GM18909 (cell line): ENCODE data around the gene GTF2A1.
A peak's percentile ranks its signal among the peaks of the same experiment; 100 is the strongest.

Experiments
- ATAC-seq: cut with Tn5 transposase; IDR thresholded peaks from one replicate; pipeline ENCODE4 v1.9.1; 2021; ENCODE audit warnings: mild to moderate bottlenecking; ENCODE audit not compliant: unreplicated experiment, poor library complexity

The GTF2A1 gene

GRCh38 chr14:81187832-81188522 lies 32.8 kb downstream of the GTF2A1 start:
- ATAC-seq, result peak; percentile 79

- ATAC-seq, result no peak
These were observed 41.1 kb downstream of the GTF2A1 start for GRCh38 chr14:81179631-81180030.

GRCh38 chr14:81178063-81178462 lies 42.7 kb downstream of the GTF2A1 start:
- ATAC-seq, result peak; percentile 61

- ATAC-seq, result no peak
These were observed 43.5 kb downstream of the GTF2A1 start for GRCh38 chr14:81177225-81177624.

DNA sequence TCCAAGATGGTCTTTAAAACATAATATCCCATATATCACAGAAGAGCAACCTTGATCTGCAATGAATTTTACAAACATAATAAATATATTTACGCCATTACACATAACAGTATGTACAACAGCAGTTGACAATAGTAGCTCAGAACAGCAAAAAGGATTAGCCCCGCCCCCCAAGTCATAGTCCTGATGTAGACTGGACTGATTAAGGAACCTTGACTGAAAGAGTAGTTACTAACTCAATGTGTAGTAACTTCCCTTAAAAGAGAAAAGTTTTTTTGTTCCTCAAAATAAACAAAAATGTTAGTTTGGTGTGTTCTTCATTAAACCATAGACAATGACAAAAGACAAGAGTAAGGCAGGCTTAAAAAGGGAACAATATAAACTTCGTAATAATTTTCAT lies 44.5 kb downstream of the GTF2A1 start:
- no peak for ATAC-seq

GRCh38 chr14:81172881-81173280 lies 47.9 kb downstream of the GTF2A1 start:
- ATAC-seq, result peak; percentile 27

GRCh38 chr14:81172353-81172752 lies 48.4 kb downstream of the GTF2A1 start:
- ATAC-seq, result peak; percentile 26

DNA sequence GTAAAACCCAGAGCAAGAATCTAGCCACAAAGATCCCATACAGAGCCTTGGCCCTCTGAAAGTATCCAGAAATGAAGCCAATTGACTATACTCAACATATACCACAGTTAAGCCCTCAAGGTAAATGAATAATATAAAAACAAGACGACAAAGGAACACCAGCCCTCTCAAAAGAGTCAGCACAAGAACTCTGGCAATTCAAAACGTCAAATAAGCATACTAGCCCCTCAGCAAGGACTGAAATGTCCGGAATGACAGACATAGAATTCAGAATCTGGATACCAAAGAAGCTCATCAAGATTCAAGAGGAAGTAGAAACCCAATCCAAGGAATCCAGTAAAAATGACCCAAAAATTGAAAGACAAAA lies 49.9 kb downstream of the GTF2A1 start:
- ATAC-seq, result peak; percentile 0

DNA sequence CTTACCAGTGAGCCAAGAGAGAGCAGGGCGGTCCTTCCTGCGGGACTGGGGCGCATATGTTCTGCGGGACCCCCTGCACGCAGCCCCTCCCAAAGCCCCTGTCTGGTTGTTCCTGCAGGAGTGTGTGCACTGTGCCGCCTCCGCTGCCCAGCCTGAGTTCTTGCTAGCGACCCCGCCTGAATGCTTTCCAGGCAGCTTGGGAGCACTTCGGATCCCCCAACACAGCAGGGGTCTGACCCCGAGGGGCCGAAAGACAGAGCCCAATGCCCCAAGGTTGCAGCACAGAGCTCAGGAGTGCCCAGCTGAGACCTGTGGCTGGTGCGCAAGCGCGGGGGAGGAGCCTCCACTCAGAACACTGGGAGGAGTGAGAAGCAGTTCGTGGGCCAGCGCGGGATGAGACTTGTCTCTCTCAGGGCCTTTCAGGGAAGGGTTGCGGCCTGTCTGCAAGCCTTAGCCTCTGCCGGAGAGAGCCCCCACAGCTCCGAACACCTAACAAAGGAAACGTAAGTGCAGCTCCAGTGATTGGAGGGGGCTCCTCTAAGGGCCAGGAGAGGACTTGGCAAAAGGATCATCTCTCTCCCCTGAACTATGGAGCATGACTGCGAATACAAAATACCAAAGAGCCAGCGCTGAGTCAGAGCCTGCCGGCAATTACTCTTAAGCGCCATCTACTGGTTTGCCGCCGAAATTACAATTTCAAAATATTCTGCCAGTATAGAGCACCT lies 50.5 kb downstream of the GTF2A1 start:
- peak; percentile 95 for ATAC-seq

DNA sequence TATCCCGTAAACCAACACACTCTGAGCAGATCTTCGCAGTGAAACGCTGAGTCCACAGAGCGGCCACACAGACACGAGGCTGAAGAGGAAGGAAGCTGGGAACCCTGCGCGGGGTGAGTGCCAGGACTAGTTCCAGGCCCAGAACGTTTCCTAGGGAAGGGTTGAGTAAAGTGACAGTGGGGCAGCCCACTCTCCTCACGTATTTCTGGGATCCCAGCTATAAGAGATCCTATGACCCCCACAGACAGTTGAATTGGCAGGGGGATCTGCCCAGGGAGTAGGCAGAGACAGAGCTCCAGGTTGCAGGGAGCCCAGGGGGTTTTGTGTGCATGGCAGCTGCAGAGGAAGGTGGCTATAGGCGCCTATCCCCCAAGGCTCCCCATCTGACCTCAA lies 51.1 kb downstream of the GTF2A1 start:
- ATAC-seq, result peak; percentile 27

- no peak for ATAC-seq
These were observed 51.5 kb downstream of the GTF2A1 start for GRCh38 chr14:81169267-81169666.

DNA sequence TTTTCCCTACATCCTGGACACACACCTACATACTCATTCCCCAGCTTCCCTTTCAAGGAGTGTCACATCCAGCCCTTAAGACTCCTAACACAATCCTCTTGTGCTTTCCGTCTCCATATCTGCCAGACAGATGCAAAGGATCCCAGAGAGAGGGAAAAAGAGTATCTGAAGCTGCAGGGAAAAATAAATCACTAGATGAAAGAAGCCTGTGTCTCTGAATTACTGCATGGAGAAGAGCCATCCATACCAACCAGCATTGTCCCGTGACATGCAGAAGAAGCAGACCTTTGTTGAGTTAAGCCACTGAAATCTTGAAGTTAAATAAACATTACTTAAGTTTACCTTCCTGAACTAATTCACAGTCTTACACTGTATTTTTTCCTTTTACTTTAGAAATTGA lies 54.6 kb downstream of the GTF2A1 start:
- no peak for ATAC-seq

DNA sequence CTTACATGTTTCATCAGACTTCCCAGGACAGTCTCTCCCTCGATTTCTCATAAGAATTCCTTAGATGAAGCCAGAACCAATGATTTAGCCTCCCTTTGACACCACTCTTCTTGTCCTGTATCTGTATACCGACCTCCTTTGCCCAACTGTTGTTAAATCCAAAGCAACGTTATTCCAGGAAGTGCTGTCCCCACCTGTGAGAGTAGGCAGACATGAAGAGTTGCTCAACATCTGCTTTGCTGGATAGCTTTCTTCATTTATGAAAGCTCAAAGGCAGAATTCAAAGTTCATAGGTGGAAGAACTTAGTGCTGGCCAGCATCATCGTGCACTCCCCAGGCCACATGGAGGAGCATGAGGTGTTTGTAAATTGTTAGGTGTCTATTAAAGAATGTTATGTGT lies 55.6 kb downstream of the GTF2A1 start:
- no peak for ATAC-seq

GRCh38 chr14:81164167-81164774 lies 56.5 kb downstream of the GTF2A1 start:
- peak; percentile 96 for ATAC-seq

GRCh38 chr14:81162941-81163340 lies 57.8 kb downstream of the GTF2A1 start:
- ATAC-seq, result no peak

DNA sequence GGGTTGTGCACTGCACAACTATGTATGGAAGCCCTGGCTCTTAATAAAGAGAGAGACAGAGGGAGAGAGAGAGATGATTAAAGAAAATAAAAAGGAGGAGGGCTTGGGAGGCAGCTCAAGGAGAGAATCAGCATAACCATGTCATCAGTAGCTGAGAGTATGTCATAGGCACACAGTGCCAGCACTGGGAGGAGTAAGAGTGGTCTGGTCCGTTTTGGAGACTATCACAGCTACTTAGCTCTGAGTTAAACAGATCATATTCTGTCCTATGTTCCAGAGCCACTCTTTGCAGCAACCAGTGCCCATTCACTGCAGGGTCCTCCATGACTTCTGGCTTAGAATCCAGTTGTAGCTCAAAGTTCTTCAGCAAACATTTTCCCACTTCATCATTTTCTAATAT lies 59.0 kb downstream of the GTF2A1 start:
- ATAC-seq, result no peak

DNA sequence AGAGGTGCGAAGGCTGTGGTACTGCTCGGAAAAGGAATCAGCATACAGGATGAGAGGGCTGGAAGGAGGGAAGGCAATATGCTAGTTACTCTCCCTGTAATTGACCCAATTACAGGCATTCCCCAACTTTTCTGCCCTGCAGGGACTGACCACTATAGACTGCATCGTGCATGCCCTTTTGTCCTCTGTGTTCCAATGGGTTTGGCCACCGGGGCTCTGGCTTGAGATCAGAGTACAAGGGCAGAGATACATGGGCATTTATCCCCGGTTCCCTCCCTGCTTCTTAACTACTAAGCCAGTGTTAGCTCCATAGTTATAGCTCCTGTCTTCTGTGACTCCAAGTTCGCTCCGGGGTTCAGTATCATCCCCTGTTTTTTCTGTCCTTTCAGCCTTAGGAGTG lies 59.7 kb downstream of the GTF2A1 start:
- ATAC-seq, result no peak

DNA sequence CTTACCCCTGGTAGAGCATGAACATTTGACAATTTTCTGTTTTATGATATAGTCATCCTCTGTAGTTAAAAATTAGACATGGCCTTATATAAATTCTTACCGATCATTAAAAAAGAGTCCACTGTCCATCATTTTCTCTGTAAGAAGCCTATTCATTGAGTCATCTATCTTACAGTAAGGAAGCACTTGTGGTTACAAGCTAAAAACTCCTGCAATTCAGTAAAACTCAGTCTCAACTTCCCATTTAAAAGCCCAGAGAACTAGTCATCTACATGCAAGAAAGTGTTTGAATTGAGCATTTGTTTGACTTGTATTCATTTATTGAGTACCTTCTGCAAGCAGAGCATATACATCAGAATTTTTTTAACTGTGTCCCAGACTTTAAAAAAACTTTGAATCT lies 63.3 kb downstream of the GTF2A1 start:
- ATAC-seq, result no peak

DNA sequence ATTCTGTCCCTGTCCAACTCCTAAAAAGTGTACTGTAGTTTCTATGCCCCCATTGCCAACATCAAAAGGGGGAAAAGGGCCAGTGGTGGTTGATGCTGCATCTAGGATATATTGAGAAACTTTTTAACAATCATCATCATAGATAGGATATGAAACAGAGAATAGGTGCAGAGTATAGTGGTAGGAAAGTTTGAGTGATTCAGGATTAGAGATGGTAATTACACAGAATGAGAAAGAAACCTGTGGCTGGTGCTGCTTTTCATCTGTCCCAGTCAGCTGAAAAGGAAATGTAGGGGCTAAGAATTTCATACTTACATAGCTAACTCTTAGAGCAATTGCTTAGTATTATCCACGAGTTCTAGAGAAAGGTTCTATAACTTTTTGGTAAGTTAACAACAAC lies 67.6 kb downstream of the GTF2A1 start:
- peak; percentile 65 for ATAC-seq

- ATAC-seq, result no peak
These were observed 72.1 kb downstream of the GTF2A1 start for GRCh38 chr14:81148635-81149034.

DNA sequence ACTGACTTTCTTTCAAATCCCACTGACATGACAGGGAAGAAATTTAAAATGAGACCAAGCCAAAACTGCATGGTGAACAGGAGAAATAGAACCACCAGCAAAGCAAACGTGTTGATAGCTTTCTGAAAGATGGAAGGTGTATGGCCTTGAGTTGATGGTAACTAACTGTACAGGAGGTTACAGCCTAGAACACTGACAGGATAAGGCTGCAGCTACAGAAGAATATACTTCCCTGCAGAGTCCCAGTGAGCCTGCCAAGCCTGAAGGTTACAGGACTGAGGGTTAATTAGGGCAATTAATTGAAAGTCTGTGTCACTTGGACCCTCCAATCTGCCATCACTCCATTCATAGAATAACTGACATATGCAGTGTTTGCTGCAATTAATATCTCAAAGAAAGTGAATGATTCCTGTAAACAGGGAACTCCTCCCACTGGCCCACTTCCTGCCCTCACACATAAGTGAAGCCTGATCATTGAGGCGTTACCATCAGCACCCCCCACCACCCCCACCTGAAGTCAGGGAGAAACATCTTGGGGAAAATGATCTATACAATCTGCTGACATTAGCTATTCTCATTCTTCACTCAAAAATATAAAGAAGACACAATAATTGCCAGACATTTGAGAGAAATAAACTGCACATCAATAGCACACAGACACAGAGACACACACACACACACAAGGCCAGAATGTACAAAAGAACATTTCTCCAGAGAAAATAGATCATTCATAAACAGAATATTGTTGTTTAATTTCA lies 73.4 kb downstream of the GTF2A1 start:
- peak; percentile 79 for ATAC-seq
